HG03439 (cell line): ENCODE results near the gene CKAP4.

Experiments used
- ATAC-seq: cut with Tn5 transposase; IDR thresholded peaks from one replicate; pipeline ENCODE4 v1.9.1; 2021; ENCODE audit warnings: mild to moderate bottlenecking, moderate library complexity; ENCODE audit not compliant: unreplicated experiment

CKAP4 gene

GRCh38 chr12:106275458-106275857 lies 27.6 kb upstream of the CKAP4 start:
- ATAC-seq, result no peak

- ATAC-seq, result no peak
Measured at GRCh38 chr12:106274575-106275121, 26.8 kb upstream of the CKAP4 start.

- ATAC-seq, result no peak
Measured at GRCh38 chr12:106274012-106274411, 26.2 kb upstream of the CKAP4 start.

DNA sequence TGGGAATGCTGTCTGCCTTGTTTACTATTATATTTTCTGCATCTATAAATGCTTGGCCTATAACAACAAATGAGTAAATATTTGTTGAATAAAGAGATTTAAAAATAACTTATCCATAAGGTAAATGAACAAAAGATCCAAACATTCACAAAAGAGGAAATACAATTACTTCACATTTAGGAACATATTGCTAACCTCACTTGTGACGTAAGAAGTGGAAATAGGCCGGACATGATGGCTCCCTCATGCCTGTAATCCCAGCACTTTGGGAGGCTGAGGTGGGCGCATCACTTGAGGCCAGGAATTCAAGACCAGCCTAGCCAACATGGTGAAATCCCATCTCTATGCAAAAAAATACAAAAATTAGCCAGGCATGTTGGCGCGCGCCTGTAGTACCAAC lies 25.7 kb upstream of the CKAP4 start:
- ATAC-seq, result no peak

GRCh38 chr12:106271575-106272505 lies 24.0 kb upstream of the CKAP4 start:
- ATAC-seq, result no peak

DNA sequence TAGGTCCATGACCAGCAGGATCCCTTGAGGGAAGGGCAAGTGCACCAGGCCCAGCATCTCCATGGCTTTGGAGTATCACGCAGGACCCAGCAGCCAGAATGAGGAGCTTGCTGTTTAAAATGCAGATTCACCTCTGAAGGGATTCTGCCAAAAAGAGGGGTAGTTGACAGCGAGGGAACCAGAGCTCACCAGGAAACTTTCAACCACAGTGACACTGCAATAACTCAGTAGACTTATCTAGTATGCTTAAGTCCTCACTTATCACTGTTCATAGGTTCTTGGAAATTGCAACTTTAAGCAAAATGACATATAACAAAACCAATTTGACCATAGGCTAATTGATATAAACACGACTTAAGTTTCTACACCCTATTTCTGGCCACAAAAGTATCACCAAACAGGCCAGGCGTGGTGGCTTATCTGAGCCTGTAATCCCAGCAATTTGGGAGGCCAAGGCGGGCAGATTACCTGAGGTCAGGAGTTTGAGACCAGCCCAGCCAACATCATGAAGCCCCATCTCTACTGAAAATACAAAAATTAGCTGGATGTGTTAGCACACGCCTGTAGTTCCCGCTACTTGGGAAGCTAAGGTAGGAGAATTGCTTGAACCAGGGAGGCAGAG lies 21.4 kb upstream of the CKAP4 start:
- ATAC-seq, result no peak

DNA sequence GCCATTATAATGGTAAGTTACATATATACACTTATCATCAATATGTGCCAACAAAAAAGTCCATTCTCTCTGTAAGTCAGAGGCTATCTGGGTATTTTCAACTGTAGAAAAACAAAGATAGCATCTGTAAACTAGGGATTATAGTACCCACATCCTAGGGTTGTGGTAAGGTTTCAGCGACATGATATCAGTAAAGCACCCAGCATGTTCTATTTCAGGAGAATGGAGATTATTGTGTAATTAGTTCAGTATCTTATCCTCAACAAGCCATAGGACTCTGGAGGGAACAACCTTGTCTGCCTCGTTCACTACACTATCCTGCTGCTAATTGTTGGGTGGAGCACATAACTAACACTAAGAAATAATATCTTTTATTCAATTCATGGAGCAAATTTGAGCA lies 19.7 kb upstream of the CKAP4 start:
- ATAC-seq, result no peak

DNA sequence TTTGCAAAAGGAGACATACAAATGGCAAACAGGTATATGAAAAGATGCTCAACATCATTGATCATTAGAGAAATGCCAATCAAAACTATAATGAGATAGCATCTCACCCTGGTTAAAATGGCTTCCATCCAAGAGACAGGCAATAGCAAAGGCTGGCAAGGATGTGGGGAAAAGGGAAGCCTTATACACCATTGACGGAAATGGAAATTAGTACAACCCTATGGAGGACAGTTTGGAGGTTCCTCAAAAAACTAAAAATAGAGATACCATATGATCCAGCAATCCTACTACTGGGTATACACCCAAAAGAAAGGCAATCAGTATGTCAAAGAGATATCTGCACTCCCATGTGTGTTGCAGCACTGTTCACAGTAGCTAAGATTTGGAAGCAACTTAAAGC lies 17.3 kb upstream of the CKAP4 start:
- no peak for ATAC-seq

- no peak for ATAC-seq
Measured at GRCh38 chr12:106258935-106259334, 11.1 kb upstream of the CKAP4 start.

DNA sequence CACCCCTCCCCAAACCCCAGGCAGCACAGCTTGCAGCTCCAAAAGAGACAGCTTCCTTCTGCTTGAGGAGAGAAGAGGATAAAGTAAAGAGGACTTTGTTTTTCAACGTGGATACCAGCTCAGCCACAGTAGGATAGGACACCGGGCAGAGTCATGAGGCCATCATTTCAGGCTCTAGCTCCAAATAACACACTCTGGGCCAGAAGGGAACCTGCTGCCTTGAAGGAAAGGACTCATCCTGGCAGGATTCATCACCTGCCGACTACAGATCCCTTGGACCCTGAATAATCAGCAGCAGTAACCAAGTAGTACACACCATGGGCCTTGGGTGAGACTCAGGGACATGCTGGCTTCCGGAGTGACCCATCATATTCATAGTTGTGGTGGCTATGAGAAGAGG lies 10.4 kb upstream of the CKAP4 start:
- no peak for ATAC-seq

- ATAC-seq, result no peak
Measured at GRCh38 chr12:106256524-106256923, 8.7 kb upstream of the CKAP4 start.

DNA sequence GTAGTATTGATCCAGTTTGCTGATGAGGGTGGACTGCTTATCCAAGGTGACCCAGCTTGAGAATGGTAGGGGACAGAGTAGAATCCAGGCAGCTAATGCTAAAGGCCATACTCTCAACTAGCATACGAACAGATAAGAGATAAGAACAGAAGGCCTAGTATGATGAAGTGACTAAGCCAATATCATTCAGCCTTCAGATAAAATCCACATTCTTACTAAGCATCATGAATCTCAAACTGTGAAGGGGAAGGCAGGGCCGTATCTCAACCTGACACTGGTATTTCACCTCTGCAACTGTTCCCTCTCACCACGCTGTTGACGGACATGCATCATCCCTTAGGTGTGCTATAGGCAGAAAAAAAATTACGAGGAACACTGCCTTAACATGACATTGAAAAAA lies 8.1 kb upstream of the CKAP4 start:
- no peak for ATAC-seq

DNA sequence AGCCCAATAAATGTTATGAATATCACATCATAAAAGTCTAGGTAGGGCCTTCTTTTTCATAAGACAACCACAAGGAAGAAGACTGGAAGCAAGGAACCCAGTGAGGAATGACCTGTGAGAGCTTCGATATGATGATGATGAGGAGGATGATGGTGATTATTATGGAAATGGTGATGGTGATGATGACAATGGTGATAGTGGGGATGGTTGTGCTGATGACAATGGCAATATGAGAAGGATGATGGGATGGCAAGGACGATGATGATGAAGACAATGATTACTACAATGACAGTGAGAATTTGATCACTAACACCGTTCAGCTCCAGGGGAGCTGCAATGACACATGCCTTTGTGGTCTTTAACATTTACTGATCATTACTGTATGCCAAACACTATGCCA lies 7.7 kb upstream of the CKAP4 start:
- ATAC-seq, result no peak

DNA sequence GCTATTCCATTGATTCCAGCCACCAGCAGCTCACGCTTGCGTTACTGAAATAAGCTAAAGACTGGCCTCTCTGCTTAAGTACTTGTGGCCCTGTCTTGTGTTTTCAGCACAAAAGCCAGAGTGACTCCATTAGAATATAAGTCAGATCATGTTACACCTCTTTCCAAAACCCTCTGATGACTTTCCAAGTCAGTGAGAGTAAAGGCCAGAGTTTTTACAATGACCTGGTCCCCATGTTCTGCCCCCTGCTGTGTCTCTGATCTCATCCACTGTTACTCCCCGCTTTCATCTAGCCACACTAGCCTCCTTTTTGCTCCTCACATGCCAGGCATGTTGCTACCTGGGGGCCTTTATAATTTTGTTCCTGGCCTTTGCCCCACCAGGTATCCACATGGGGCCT lies 6.9 kb upstream of the CKAP4 start:
- ATAC-seq, result no peak

- ATAC-seq, result no peak
Measured at GRCh38 chr12:106251631-106252455, 4.0 kb upstream of the CKAP4 start.

DNA sequence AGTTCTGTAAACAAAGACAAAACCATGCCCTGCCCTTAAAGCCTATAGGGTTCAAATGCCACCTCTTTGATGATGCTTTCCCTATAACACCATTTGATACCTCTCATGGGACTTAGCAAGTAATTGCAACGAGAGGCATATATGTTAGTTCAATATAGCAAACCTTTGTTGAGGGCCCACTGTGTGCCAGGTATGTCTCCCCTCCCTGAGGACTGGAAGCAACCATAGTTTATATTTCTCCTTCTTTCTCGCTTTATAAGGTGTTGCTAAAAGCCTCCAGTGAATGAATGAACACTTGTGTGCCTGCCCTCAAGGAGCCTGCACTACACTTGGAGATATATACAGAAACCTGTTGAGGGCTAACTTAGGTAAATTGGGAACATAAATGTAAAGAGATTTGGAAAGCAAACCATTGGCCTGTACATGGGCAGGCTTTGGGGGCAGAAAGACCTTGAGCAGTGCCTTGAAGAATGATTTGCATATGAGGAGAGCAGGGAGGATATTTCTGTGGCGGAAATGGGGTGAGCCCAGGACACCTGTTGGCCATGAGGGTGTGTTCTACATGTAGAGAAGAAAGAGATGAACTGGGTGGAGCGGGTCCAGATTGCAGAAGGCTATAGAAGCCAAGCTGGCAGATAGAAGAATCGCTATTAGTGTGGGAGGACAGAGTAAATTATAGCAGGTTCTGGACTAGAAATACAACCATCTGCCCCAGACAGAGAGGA lies 1.8 kb upstream of the CKAP4 start:
- ATAC-seq, result peak; percentile 58

GRCh38 chr12:106248846-106249371 lies 1.1 kb upstream of the CKAP4 start:
- no peak for ATAC-seq

- ATAC-seq, result peak; percentile 3
Measured at GRCh38 chr12:106248312-106248845, 559 bp upstream of the CKAP4 start.

DNA sequence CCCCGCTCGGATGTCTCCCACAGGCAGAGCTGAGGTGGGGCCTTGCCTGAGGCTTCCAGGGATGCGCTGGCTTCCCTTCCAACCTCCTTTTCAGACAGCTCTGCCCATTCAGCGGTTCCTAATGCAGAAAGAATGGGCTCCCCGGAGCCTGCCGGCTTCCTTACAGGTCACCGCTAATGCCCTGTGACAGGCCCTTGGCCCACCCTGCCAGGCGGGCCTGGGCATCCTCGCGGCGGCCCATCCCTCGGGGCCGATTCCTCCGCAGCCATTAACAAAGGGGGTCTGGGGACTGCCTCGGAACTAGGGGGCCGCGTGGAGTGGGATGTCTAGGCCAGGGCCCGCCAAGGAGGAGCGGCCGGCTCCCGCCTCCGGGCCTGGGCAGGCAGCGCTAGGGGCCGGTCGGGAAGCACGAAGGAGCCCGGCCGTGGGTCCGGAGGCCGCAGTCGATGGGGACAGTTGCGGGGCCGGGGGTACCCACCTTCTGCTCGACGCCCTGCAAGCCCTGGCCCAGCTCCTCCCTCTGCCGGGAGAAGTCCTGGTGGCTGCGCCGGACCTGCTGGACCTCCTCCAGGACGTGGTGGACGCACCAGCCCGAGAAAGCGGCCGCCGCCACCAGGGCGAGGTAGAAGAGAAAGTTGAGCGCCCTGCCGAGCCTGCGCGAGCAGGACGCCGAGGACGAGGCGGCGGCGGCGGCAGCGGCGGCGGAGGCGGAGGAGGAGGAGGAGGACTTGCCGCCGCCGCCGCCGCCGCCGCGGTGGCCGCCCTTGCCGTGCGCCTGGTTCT lies 738 bp downstream of the CKAP4 start:
- ATAC-seq, result no peak
